Upper lobe of left lung (tissue), 6 donors: ENCODE data around the gene SCTR. TPM values are rescaled to one million over a fixed set of nuclear protein-coding genes. Genes with fewer than 3 reads are reported as not detected.
A peak's percentile ranks its signal among the peaks of the same experiment; 100 is the strongest.

ENCODE experiments used
- ATAC-seq, 2 donors: fragments of 200-7000 bp; cut with Tn5 transposase; one replicate each; pipeline ENCODE4 v1.9.1; 2022; ENCODE audit warnings: mild to moderate bottlenecking in 2 of 2, moderate library complexity in 2 of 2; ENCODE audit not compliant: low FRiP score in 2 of 2
- DNase-seq, 2 donors: peaks; one replicate each; pipeline ENCODE4 v3.0.0-alpha.2; 2019 to 2020
- H3K27ac ChIP-seq, 4 donors: fragments of 200-600 bp; sonication (generic); one replicate each; pipeline ENCODE4 v1.5.1; 2016 to 2019
- H3K27me3 ChIP-seq, 4 donors: fragments of 200-600 bp; sonication (generic); one replicate each; pipeline ENCODE4 v1.5.1; 2017 to 2019
- H3K36me3 ChIP-seq, 4 donors: fragments of 200-600 bp; sonication (generic); one replicate each; pipeline ENCODE4 v1.5.1; 2016 to 2019
- H3K4me1 ChIP-seq, 4 donors: fragments of 200-600 bp; sonication (generic); one replicate each; pipeline ENCODE4 v1.5.1; 2018 to 2019
- H3K4me3 ChIP-seq, 4 donors: fragments of 200-600 bp; sonication (generic); one replicate each; pipeline ENCODE4 v1.5.1; 2017 to 2019; ENCODE audit warnings: mild to moderate bottlenecking in 2 of 4, moderate library complexity in 1 of 4
- H3K9me3 ChIP-seq, 4 donors: fragments of 200-600 bp; sonication (generic); one replicate each; pipeline ENCODE4 v1.5.1; 2018 to 2019
- EP300 ChIP-seq, 4 donors: sonication (generic); formaldehyde crosslinking; IDR thresholded peaks; one replicate each; pipeline ENCODE4 v1.5.1; 2017; ENCODE audit warnings: antibody characterized with exemption in 4 of 4, control low read depth in 2 of 4
- POLR2A ChIP-seq, 4 donors: fragments of 450-650 bp; IDR thresholded peaks; one replicate each; pipeline ENCODE4 v1.5.1; 2016 to 2017; ENCODE audit warnings: antibody characterized with exemption in 4 of 4, mild to moderate bottlenecking in 2 of 4
- POLR2AphosphoS5 ChIP-seq, 2 donors: sonication (generic); formaldehyde crosslinking; IDR thresholded peaks; one replicate each; pipeline ENCODE4 v1.5.1; 2017; ENCODE audit warnings: antibody characterized with exemption in 2 of 2
- WGBS, 2 donors: methylation state at CpG; one replicate each; pipeline ENCODE4 v1.1.5; 2017 to 2018; 5-methylcytosine and 5-hydroxymethylcytosine counted together
- total RNA-seq, 6 donors: library from RNA; depleted of rRNA in 4 of 6; stranded (reverse); fragments of >200 nt in 4 of 6; gene quantifications; one replicate each; pipeline versions ENCODE4 v1.1.0 to v1.2.1, GENCODE V29; 2016 to 2021
- TF ChIP-seq, protein P1 (sequence below), 6 experiments: fragments of 450-650 bp in 4 of 6; fragments of 200-600 bp in 2 of 6; sonication (generic) in 2 of 6; IDR thresholded peaks; one replicate each; pipeline ENCODE4 v1.5.1; 2016 to 2019; ENCODE audit warnings: antibody characterized with exemption in 6 of 6
- donor health status: DM: no; HTN: no; CAD: no; lungs with moderate emphysema.
- donor health status: DM: no; HTN: yes; CAD: no; lungs with severe emphysema.

Gene SCTR
- total RNA-seq, 6 donors from 2014 or later = 3.2 to 52.5 (median 16.6) TPM

DNA sequence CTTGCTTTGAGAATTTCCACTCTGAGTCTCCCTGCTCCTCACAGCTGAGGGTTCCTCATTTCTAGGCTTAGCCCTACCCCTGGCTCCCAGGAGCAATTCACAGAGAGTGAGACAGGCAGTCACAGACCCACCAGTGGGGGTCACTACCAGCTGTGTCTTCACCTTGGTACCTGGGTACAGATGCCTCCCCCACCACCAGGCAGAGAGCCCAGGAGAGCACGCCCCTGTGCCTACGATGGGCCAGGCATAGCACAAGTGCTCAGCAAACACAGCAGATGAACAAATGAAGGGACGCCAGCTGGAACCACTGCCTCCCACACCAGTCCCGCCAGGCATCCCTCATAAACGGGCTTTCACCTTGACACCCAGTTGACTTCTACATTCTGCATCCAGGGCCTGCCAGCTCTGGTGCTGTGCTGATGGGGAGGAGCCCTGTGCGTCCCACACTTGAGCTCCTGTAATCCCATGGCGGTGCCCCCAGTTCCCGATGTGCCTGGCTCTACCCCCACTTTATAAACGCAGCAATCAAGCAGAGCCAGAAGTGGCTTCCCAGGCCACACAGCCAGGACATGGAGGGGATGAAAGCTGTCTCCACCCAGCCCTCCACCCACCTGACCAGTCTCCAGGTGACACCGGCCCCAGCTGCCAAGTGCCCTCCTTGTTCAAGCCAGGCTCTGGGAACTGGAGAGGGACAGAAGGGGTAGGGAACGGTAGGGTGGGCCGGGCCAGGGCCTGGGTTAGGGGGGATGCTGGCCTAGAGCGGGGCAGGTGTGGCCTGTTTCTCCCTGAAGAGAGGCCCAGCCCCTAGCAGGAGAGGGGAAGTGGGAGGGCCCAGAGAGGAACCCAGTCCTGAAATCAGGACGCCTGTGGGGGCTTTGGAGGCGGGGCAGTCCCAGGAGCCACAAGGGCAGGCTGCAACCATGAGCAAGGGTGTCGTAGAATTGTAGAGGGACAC lies 42.5 kb downstream of the SCTR start:
- ATAC-seq (no peak), DNase-seq (peak; percentile 54 to 70)
- H3K9me3 ChIP-seq = no peaks in the 10 kb centered on the region
- H3K4me1 ChIP-seq = peaks cover 7 to 22% (median 17%) of the 10 kb centered on the region in 4 donors
- H3K36me3 ChIP-seq = no peaks in the 10 kb centered on the region
- WGBS, 2 donors = 54 to 72% methylated on average over 3 to 16 of the region's 16 CpGs
- H3K27ac ChIP-seq = no peak overlapping the region
- TF ChIP-seq POLR2A (IDR thresholded peaks at IDR 0.05) (no peak), EP300 (IDR thresholded peaks at IDR 0.05) (no peak), POLR2AphosphoS5 (IDR thresholded peaks at IDR 0.05) (no peak)
- TF ChIP-seq, protein P1, sequence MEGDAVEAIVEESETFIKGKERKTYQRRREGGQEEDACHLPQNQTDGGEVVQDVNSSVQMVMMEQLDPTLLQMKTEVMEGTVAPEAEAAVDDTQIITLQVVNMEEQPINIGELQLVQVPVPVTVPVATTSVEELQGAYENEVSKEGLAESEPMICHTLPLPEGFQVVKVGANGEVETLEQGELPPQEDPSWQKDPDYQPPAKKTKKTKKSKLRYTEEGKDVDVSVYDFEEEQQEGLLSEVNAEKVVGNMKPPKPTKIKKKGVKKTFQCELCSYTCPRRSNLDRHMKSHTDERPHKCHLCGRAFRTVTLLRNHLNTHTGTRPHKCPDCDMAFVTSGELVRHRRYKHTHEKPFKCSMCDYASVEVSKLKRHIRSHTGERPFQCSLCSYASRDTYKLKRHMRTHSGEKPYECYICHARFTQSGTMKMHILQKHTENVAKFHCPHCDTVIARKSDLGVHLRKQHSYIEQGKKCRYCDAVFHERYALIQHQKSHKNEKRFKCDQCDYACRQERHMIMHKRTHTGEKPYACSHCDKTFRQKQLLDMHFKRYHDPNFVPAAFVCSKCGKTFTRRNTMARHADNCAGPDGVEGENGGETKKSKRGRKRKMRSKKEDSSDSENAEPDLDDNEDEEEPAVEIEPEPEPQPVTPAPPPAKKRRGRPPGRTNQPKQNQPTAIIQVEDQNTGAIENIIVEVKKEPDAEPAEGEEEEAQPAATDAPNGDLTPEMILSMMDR (IDR thresholded peaks at IDR 0.05) = peak in 1 of 6 experiments; percentile 29
- no peak overlapping the region for H3K4me3 ChIP-seq
- H3K27me3 ChIP-seq = no peaks in the 10 kb centered on the region

DNA sequence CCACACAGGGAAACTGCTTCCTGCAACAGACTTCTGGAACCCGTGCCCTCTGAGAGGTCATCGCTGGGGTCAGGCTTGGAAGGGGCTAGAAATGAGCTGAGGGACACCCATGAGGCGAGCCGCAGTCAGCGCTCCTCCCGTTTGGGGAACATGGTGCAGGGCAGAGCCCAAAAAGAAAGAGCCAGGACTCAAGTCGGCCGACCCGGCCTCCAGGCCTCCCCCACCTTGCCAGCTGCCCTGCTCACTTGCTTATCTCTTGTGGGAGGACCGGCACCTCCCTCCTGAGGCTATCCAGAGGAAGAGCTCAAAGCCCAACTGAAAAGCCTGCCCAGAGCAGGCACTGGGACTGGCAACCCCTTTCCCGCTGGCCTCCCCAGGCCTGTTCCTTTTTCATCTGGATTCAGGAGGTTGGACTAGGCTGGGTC lies 43.6 kb downstream of the SCTR start:
- 94 to 95% methylated on average over 9 to 11 of the region's 11 CpGs for WGBS, 2 donors
- Histone ChIP-seq H3K27me3 (no peaks in the 10 kb centered on the region), H3K9me3 (no peaks in the 10 kb centered on the region), H3K4me3 (no peak overlapping the region), H3K36me3 (no peaks in the 10 kb centered on the region), H3K27ac (no peak overlapping the region), H3K4me1 (peaks cover 12 to 21% (median 17%) of the 10 kb centered on the region in 4 donors)
- DNase-seq (peak in 1 of 2 donors; percentile 73), ATAC-seq (no peak)
- TF ChIP-seq POLR2A (IDR thresholded peaks at IDR 0.05) (no peak), EP300 (IDR thresholded peaks at IDR 0.05) (no peak), POLR2AphosphoS5 (IDR thresholded peaks at IDR 0.05) (no peak)
- TF ChIP-seq, protein P1 (IDR thresholded peaks at IDR 0.05) = no peak

DNA sequence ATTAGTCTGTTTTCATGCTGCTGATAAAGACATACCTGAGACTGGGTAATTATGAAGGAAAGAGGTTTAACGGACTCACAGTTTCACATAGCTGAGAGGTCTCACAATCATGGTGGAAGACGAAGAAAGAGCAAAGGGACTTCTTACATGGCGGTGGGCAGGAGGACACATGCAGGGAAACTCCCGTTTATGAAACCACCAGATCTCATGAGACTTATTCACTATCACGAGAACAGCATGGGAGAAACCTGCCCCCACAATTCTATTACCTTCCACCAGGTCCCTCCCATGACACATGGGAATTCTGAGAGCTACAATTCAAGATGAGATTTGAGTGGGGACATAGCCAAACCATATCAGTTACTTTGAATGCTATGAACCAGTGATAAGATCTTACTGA lies 44.1 kb downstream of the SCTR start:
- Histone ChIP-seq H3K9me3 (no peaks in the 10 kb centered on the region), H3K4me3 (no peak overlapping the region), H3K36me3 (no peaks in the 10 kb centered on the region), H3K27ac (no peak overlapping the region), H3K4me1 (peaks cover 9 to 19% (median 15%) of the 10 kb centered on the region in 4 donors), H3K27me3 (no peaks in the 10 kb centered on the region)
- ATAC-seq = no peak
- DNase-seq = no peak
- WGBS, 2 donors = 83 to 93% methylated on average over 5 of the region's 5 CpGs
- TF ChIP-seq POLR2AphosphoS5 (IDR thresholded peaks at IDR 0.05) (no peak), EP300 (IDR thresholded peaks at IDR 0.05) (no peak), POLR2A (IDR thresholded peaks at IDR 0.05) (no peak)
- TF ChIP-seq, protein P1 (IDR thresholded peaks at IDR 0.05) = no peak

DNA sequence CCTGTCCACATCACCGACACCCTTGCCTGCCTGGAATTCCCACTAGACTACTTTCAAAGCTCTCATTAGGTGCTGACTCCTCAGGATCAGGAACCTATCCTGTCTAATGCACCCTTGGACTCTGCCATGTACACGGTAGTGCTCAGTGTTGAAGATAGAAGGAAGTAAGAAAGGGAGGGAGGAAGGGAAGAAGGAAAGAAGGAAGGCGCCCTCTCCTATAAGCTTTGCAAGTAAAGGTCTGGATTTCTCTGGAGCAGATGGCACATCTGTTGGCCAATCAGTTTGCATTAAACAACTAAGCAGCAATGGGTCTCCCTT lies 45.3 kb downstream of the SCTR start:
- no peaks in the 10 kb centered on the region for H3K27me3 ChIP-seq
- no peaks in the 10 kb centered on the region for H3K9me3 ChIP-seq
- H3K36me3 ChIP-seq = no peaks in the 10 kb centered on the region
- no peak for ATAC-seq
- H3K4me1 ChIP-seq = peaks cover 9 to 19% (median 14%) of the 10 kb centered on the region in 4 donors
- WGBS, 2 donors = 85 to 93% methylated on average over 3 of the region's 3 CpGs
- TF ChIP-seq POLR2AphosphoS5 (IDR thresholded peaks at IDR 0.05) (no peak), POLR2A (IDR thresholded peaks at IDR 0.05) (no peak), EP300 (IDR thresholded peaks at IDR 0.05) (no peak)
- TF ChIP-seq, protein P1 (IDR thresholded peaks at IDR 0.05) = no peak
- no peak overlapping the region for H3K4me3 ChIP-seq
- DNase-seq = no peak
- H3K27ac ChIP-seq = no peak overlapping the region
